ENCODE measurements around the gene G2E3.

The G2E3 gene

GRCh38 chr14:30607156-30607780, 48.3 kb downstream of the G2E3 start:
- H3K4me3 ChIP-seq (ENCODE audit: low read length): no peak overlapping the region
- DNase-seq (ENCODE audit: low read depth): peak; percentile 23
- TF ChIP-seq CTCF (conservative IDR thresholded peaks at IDR 0.05; ENCODE audit: low read length): no peak

- peak; percentile 43 for DNase-seq (ENCODE audit: low read depth)
- no peak overlapping the region for H3K4me3 ChIP-seq (ENCODE audit: low read length)
- TF ChIP-seq CTCF (conservative IDR thresholded peaks at IDR 0.05; ENCODE audit: low read length): 0 out of 2 replicates have a peak, but pooled peaks have one; percentile 7
Measured at GRCh38 chr14:30608533-30609006, 49.6 kb downstream of the G2E3 start.

- DNase-seq (ENCODE audit: low read depth): peak; percentile 51
- 0 out of 2 replicates have a peak, but pooled peaks have one; percentile 20 for TF ChIP-seq CTCF (conservative IDR thresholded peaks at IDR 0.05; ENCODE audit: low read length)
- no peak overlapping the region for H3K4me3 ChIP-seq (ENCODE audit: low read length)
Measured at GRCh38 chr14:30610787-30611343, 51.9 kb downstream of the G2E3 start.

- TF ChIP-seq CTCF (conservative IDR thresholded peaks at IDR 0.05; ENCODE audit: low read length): no peak
- no peak for DNase-seq (ENCODE audit: low read depth)
- no peak overlapping the region for H3K4me3 ChIP-seq (ENCODE audit: low read length)
Measured at GRCh38 chr14:30614155-30614554, 55.2 kb downstream of the G2E3 start.

- TF ChIP-seq CTCF (conservative IDR thresholded peaks at IDR 0.05; ENCODE audit: low read length): no peak
- H3K4me3 ChIP-seq (ENCODE audit: low read length): no peak overlapping the region
- DNase-seq (ENCODE audit: low read depth): peak; percentile 51
Measured at GRCh38 chr14:30620178-30620577, 61.2 kb downstream of the G2E3 start.

- DNase-seq (ENCODE audit: low read depth): peak; percentile 38
- TF ChIP-seq CTCF (conservative IDR thresholded peaks at IDR 0.05; ENCODE audit: low read length): no peak
- peak overlapping the region; percentile 93 for H3K4me3 ChIP-seq (ENCODE audit: low read length)
Measured at GRCh38 chr14:30621354-30621939, 62.5 kb downstream of the G2E3 start.

Measured in AG10803 (cell line).